ENCODE measurements around the gene PARVB.

Gene PARVB

GRCh38 chr22:44214187-44214586 is 190.1 kb downstream of the PARVB start:
- DNase-seq (ENCODE audit: low read depth): no peak
- H3K4me3 ChIP-seq (ENCODE audit: low read depth, low read length): no peak overlapping the region
- TF ChIP-seq, protein P1, sequence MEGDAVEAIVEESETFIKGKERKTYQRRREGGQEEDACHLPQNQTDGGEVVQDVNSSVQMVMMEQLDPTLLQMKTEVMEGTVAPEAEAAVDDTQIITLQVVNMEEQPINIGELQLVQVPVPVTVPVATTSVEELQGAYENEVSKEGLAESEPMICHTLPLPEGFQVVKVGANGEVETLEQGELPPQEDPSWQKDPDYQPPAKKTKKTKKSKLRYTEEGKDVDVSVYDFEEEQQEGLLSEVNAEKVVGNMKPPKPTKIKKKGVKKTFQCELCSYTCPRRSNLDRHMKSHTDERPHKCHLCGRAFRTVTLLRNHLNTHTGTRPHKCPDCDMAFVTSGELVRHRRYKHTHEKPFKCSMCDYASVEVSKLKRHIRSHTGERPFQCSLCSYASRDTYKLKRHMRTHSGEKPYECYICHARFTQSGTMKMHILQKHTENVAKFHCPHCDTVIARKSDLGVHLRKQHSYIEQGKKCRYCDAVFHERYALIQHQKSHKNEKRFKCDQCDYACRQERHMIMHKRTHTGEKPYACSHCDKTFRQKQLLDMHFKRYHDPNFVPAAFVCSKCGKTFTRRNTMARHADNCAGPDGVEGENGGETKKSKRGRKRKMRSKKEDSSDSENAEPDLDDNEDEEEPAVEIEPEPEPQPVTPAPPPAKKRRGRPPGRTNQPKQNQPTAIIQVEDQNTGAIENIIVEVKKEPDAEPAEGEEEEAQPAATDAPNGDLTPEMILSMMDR (IDR thresholded peaks at IDR 0.05; ENCODE audit: insufficient read depth, low read depth, low read length, missing control alignments): no peak

GRCh38 chr22:44214764-44215163 is 190.7 kb downstream of the PARVB start:
- DNase-seq (ENCODE audit: low read depth): no peak
- H3K4me3 ChIP-seq (ENCODE audit: low read depth, low read length): no peak overlapping the region
- TF ChIP-seq, protein P1 (IDR thresholded peaks at IDR 0.05; ENCODE audit: insufficient read depth, low read depth, low read length, missing control alignments): no peak

DNA sequence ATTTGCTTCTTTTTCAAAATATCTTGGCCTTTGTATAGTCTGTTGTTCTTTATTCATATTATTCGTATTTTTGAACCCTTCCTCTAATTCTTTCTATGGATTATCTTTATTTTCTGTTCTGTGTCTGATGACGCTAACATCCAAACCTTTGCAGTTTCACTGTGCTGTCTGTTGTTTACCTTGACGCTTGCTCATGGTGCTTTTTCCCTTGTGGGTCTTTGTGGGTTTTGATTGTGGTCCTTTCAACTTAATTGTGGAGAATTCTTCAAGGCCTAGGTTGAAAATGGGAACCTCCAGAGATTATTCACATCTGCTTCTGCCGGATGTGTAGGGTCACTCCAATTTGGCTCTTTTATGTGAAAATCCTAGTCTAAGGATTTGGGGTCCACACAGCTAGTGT is 191.2 kb downstream of the PARVB start:
- TF ChIP-seq, protein P1 (IDR thresholded peaks at IDR 0.05; ENCODE audit: insufficient read depth, low read depth, low read length, missing control alignments): no peak
- no peak for DNase-seq (ENCODE audit: low read depth)
- no peak overlapping the region for H3K4me3 ChIP-seq (ENCODE audit: low read depth, low read length)

GRCh38 chr22:44217346-44217745 is 193.2 kb downstream of the PARVB start:
- TF ChIP-seq, protein P1 (IDR thresholded peaks at IDR 0.05; ENCODE audit: insufficient read depth, low read depth, low read length, missing control alignments): no peak

DNA sequence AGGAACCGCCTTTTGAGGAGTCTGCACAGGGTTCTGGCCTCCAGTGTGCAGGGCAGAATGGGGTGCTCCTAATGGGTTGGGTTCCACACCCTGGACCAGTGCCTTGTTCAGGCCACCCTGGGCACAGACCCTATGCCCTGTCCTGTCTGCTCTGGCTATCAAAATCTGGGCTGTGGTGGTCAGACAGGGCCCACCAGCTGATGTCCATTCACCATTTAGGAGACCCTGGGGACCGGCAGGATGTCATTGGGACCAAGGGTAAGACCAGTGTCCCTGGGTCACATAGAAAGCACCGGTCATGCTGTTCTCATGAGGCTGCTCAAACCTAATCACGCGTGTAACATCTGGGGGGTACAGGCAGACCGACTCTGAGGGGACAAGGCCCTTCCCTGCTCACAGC is 194.0 kb downstream of the PARVB start:
- H3K4me3 ChIP-seq (ENCODE audit: low read depth, low read length): no peak overlapping the region
- TF ChIP-seq, protein P1 (IDR thresholded peaks at IDR 0.05; ENCODE audit: insufficient read depth, low read depth, low read length, missing control alignments): no peak
- DNase-seq (ENCODE audit: low read depth): no peak

More at GRCh38 chr22:44217346-44217745, 193.2 kb downstream of the PARVB start:
- no peak for DNase-seq (ENCODE audit: low read depth)
- no peak overlapping the region for H3K4me3 ChIP-seq (ENCODE audit: low read depth, low read length)

- TF ChIP-seq, protein P1 (IDR thresholded peaks at IDR 0.05; ENCODE audit: insufficient read depth, low read depth, low read length, missing control alignments): no peak
- no peak overlapping the region for H3K4me3 ChIP-seq (ENCODE audit: low read depth, low read length)
- DNase-seq (ENCODE audit: low read depth): no peak
These were observed 195.2 kb downstream of the PARVB start for GRCh38 chr22:44219101-44219870.

Data from GM12865 (cell line).